ENCODE results near the gene IFI27L2.

IFI27L2 gene

GRCh38 chr14:94125659-94126418 is 3.6 kb downstream of the IFI27L2 start:
- no peak for DNase-seq
- intact Hi-C loops (cut with DNase I) = loop anchor here (5.0 kb wide), 1 partner anchor 44 kb away; the partner anchor contains the start of genes DDX24 and IFI27L1

- intact Hi-C loops (cut with DNase I) = loop anchor here (5.0 kb wide), 1 partner anchor 42 kb away; the partner anchor contains the start of genes DDX24 and IFI27L1
These were observed 4.6 kb downstream of the IFI27L2 start for GRCh38 chr14:94124582-94125377.

GRCh38 chr14:94123868-94124267 is 5.5 kb downstream of the IFI27L2 start:
- DNase-seq = no peak
- intact Hi-C loops (cut with DNase I) = no loop called here

More at GRCh38 chr14:94124582-94125377, 4.6 kb downstream of the IFI27L2 start:
- DNase-seq = no peak

- intact Hi-C loops (cut with DNase I) = no loop called here
- no peak for DNase-seq
These were observed 6.1 kb downstream of the IFI27L2 start for GRCh38 chr14:94123296-94123695.

- no peak for DNase-seq
- intact Hi-C loops (cut with DNase I) = no loop called here
These were observed 7.0 kb downstream of the IFI27L2 start for GRCh38 chr14:94122438-94122837.

GRCh38 chr14:94121485-94121884 is 7.9 kb downstream of the IFI27L2 start:
- intact Hi-C loops (cut with DNase I) = no loop called here
- DNase-seq = no peak

- no peak for DNase-seq
- intact Hi-C loops (cut with DNase I) = no loop called here
These were observed 8.6 kb downstream of the IFI27L2 start for GRCh38 chr14:94120667-94121340.

- intact Hi-C loops (cut with DNase I) = no loop called here
- no peak for DNase-seq
These were observed 10.3 kb downstream of the IFI27L2 start for GRCh38 chr14:94119071-94119470.

GRCh38 chr14:94117856-94118255 is 11.5 kb downstream of the IFI27L2 start:
- intact Hi-C loops (cut with DNase I) = no loop called here
- DNase-seq = no peak

- intact Hi-C loops (cut with DNase I) = no loop called here
- no peak for DNase-seq
These were observed 12.7 kb downstream of the IFI27L2 start for GRCh38 chr14:94116701-94117100.

- intact Hi-C loops (cut with DNase I) = no loop called here
- no peak for DNase-seq
These were observed 13.8 kb downstream of the IFI27L2 start for GRCh38 chr14:94115631-94116030.

- intact Hi-C loops (cut with DNase I) = no loop called here
- no peak for DNase-seq
These were observed 14.3 kb downstream of the IFI27L2 start for GRCh38 chr14:94115058-94115591.

GRCh38 chr14:94114589-94115057 is 14.8 kb downstream of the IFI27L2 start:
- no peak for DNase-seq
- intact Hi-C loops (cut with DNase I) = no loop called here

GRCh38 chr14:94113908-94114588 is 15.4 kb downstream of the IFI27L2 start:
- intact Hi-C loops (cut with DNase I) = no loop called here
- no peak for DNase-seq

GRCh38 chr14:94113490-94113889 is 15.9 kb downstream of the IFI27L2 start:
- intact Hi-C loops (cut with DNase I) = no loop called here
- DNase-seq = no peak

- no peak for DNase-seq
- intact Hi-C loops (cut with DNase I) = no loop called here
These were observed 16.3 kb downstream of the IFI27L2 start for GRCh38 chr14:94113073-94113472.

- intact Hi-C loops (cut with DNase I) = no loop called here
- no peak for DNase-seq
These were observed 16.8 kb downstream of the IFI27L2 start for GRCh38 chr14:94112513-94113063.

- no peak for DNase-seq
- intact Hi-C loops (cut with DNase I) = no loop called here
These were observed 17.9 kb downstream of the IFI27L2 start for GRCh38 chr14:94111276-94112095.

All from posterior cingulate gyrus (tissue), 11 donors.